GM15510 (cell line): ENCODE data around the gene GPR32.
A peak's percentile ranks its signal among the peaks of the same experiment; 100 is the strongest.

ENCODE experiments used
- POLR2A ChIP-seq: IDR thresholded peaks from 3 replicates; pipeline ENCODE4 v1.6.1; 2011; ENCODE audit warnings: borderline replicate concordance; ENCODE audit not compliant: insufficient read length; ENCODE audit errors: extremely low read depth

GPR32 gene

DNA sequence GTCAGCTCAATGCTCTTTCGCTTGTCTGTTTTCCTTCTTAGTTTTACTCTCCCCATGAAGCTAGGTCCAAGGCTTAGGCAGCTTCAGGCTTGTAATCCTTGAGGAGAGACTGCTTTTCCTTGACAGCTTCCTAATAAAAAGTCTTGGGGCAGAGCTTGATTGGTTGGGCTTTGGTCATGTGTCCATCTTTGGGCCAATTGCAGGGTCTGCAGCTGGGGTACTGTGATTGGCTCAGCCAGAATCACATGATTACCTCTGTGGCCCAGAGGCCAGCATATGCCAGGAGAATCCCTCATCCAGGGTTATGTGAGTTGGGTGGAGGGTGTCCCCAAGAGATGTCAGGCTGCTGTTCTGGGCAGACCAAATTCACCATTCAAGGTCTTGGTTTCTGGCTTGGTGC lies 45.2 kb downstream of the GPR32 start:
- no peak for TF ChIP-seq POLR2A

DNA sequence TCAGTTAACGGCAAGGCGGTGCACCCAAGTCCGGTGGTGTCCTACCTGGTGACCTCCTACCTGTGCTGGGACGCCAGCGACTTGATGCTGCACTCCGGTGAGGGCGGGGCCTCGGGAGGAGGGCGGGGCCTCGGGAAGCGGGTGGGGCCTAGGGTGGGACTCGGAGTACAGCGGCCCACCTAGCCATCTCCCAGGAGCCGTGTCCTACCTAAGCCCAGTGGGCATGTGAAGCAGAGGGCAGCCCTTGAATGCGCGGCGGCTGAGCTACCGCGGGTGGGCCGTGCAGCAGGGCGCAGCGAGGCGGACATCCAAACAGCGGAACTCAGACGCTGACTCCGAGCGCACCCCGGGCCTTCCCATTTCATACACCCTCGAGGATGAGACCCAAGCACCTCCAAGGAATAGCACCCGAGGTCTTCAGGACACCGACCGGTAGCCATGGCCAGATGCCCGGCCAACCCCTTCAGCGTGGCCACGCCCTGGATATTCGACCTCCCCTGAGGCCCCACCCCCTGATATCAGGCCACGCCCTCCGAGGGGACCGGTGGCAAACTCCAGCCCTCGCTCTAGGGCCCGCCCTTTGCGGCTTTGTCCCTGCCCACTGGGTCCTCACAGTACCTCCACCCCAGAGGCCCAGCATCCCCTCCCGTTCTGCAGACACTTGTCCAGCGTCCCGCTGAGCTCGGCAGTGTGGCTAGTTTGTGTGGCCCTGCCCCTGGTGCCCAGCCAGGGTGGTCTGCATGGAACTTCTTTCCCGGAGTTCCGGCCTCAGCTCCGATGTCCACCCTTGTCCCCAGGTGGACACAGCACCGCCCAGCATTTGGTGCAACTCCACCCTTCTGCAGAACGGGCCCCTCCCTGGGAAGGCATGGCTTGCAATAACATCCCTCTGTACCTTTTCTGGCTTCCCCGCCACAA lies 47.9 kb downstream of the GPR32 start:
- TF ChIP-seq POLR2A: peak; percentile 62

DNA sequence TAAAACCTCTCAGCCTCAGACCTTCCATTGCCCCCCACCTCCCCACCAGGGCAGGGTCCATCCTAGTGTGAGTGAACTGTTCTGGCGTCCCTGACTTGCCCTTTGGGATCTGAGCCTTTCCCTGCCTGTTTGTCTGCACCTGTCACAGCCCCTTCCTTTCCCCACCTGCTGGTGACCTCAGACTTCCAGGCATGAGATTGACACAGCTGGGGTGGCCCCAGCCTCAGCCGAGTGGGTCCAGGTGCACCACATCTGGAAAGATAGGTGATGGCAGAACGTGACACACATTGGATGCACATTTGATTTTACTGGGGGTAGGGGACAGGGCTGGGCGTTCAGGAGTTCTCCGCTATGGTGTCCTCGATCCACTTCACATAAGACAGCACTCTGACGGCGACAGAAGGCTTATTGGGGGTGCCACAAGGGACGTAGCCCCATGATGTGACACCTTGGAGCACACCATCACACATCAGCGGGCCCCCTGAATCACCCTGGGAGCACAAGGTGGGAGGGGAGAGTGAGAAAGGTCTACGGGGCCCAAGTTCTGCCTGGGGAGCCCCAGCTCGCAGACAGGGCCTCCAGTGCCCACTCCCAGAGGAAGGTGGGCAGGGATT lies 48.7 kb downstream of the GPR32 start:
- no peak for TF ChIP-seq POLR2A

DNA sequence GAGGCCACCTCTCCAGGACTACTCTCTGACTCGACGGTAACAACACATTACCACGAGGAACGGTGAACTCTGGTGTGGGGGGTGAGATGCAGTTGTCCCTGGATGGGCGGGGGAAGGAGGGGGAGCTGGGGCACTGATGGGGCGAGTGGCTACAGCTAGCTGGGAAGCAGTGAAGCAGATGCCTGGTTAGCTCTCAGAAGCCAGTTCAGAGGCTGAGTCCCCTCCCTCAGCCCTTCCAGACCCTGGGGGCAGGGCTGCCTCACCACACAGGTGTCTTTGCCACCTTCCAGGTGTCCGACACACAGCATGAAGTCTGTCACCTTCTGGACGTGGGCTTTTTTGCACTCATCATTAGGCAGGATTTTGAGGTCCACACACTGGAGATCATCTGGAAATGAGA lies 49.4 kb downstream of the GPR32 start:
- TF ChIP-seq POLR2A: no peak

DNA sequence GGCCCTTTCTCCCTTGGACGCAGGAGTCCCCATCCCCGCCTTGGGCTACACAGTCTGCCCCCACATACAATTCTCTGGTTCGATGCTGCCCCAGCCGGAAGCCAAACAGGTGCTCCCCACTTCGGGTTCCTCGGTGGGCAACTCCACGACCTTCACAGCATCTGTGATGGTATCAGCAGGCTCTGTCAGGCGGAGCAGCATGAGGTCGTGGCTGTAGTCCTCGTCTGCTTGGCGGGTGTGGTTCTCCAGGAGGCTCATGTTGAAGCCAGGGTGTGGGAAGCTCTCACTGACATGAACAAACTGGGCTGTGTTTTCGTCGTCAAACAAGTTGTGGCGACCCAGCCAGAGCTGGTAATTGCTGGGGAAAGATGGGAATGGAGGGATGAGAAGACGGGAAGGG lies 49.8 kb downstream of the GPR32 start:
- TF ChIP-seq POLR2A: no peak

DNA sequence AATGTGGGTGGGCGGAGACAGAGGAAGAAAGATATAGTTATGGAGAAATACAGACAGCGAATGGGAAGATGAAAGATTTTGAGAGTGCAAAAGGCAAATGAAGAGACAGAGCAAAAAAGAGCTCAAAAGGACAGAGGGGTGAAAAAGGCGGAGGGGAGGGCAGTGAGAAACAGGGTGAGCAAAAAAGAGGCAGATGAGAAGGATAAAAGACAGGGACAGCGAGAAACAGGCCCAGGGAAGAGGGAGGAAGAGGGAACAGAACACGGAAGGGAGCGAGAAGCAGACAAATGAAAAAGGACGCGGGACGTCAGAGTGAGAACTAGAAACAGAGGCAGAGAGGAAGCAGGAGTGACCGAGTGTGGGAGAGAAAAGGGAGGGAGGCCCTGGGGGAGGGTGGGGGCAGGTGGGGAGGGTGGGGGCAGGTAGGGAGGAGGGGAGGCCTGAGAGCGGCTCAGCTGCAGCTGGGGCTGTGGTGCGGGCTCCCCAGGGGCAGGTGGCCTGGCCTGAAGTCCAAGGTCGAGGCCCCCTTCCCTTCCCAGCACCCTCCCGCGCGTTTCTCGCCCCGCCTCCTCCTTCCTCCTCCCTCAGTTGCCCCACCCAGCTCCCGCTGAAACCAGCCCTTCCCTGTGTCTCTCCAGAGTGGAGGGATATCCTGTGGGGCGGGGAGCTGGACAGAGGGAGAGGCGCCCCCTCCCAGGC lies 50.4 kb downstream of the GPR32 start:
- peak; percentile 30 for TF ChIP-seq POLR2A

DNA sequence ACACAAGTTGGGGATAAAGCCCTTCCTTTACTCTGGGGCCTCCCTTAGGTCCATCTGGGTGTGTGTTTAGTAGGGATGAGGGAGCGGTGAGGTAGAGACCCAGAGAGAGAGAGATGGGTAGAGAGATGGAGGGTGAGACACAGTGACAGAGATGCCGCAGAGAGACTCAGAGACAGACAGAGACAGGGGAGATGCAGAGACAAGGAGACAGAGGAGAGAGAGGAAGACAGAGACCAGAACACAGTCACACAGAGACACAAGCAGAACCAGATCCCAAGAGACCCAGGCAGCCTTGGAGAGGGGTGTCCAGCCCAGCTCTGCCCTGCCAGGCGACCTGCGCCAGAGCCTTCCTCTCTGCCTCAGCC lies 51.0 kb downstream of the GPR32 start:
- TF ChIP-seq POLR2A: no peak
